SU-DHL-6 (cell line): ENCODE measurements around the gene GABRA1.

Source experiments
- EZH2phosphoT487 ChIP-seq: fragments of 200-600 bp; sonication (generic), shearing (Covaris generic); conservative IDR thresholded peaks from 2 replicates; pipeline ENCODE4 v1.6.1; 2018; ENCODE audit warnings: mild to moderate bottlenecking, antibody characterized with exemption, low read length, moderate library complexity, mixed read lengths
- TF ChIP-seq, protein P1 (sequence below): fragments of 200-600 bp; sonication (generic); IDR thresholded peaks from one replicate; pipeline ENCODE4 v1.5.1; 2017; ENCODE audit warnings: antibody characterized with exemption, mild to moderate bottlenecking, low read length, moderate library complexity; ENCODE audit not compliant: insufficient read depth, poor library complexity, severe bottlenecking

- TF ChIP-seq, protein P1, sequence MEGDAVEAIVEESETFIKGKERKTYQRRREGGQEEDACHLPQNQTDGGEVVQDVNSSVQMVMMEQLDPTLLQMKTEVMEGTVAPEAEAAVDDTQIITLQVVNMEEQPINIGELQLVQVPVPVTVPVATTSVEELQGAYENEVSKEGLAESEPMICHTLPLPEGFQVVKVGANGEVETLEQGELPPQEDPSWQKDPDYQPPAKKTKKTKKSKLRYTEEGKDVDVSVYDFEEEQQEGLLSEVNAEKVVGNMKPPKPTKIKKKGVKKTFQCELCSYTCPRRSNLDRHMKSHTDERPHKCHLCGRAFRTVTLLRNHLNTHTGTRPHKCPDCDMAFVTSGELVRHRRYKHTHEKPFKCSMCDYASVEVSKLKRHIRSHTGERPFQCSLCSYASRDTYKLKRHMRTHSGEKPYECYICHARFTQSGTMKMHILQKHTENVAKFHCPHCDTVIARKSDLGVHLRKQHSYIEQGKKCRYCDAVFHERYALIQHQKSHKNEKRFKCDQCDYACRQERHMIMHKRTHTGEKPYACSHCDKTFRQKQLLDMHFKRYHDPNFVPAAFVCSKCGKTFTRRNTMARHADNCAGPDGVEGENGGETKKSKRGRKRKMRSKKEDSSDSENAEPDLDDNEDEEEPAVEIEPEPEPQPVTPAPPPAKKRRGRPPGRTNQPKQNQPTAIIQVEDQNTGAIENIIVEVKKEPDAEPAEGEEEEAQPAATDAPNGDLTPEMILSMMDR, result no peak
- TF ChIP-seq EZH2phosphoT487, result no peak
These were observed 9.4 kb downstream of the GABRA1 start for GRCh38 chr5:161857358-161857757.
